Endothelial cell (in vitro differentiated cells): ENCODE results near the gene KCNE3. TPM values are rescaled to one million over a fixed set of nuclear protein-coding genes. Genes with fewer than 3 reads are reported as not detected.

Experiments used
- DNase-seq: peaks from one replicate; pipeline ENCODE4 v3.0.0; 2021; ENCODE audit warnings: low spot score
- H3K27ac Mint-ChIP-seq: one replicate; pipeline ENCODE4 v1.8.0; 2021; ENCODE audit warnings: mixed read lengths, inconsistent platforms; ENCODE audit not compliant: unreplicated experiment
- H3K27me3 Mint-ChIP-seq: one replicate; pipeline ENCODE4 v1.8.0; 2021; ENCODE audit warnings: mild to moderate bottlenecking, moderate library complexity, mixed read lengths, inconsistent platforms; ENCODE audit not compliant: unreplicated experiment
- H3K36me3 Mint-ChIP-seq: one replicate; pipeline ENCODE4 v1.8.0; 2021; ENCODE audit warnings: mild to moderate bottlenecking, low read depth, mixed read lengths, inconsistent platforms; ENCODE audit not compliant: unreplicated experiment
- H3K4me1 Mint-ChIP-seq: one replicate; pipeline ENCODE4 v1.8.0; 2021; ENCODE audit warnings: mild to moderate bottlenecking, mixed read lengths, inconsistent platforms; ENCODE audit not compliant: unreplicated experiment
- H3K4me3 Mint-ChIP-seq: one replicate; pipeline ENCODE4 v1.8.0; 2021; ENCODE audit warnings: mild to moderate bottlenecking, mixed read lengths, inconsistent platforms; ENCODE audit not compliant: unreplicated experiment
- H3K9me3 Mint-ChIP-seq: one replicate; pipeline ENCODE4 v1.8.0; 2021; ENCODE audit warnings: mixed read lengths, inconsistent platforms; ENCODE audit not compliant: unreplicated experiment
- CTCF ChIP-seq: fragments of 200-600 bp; sonication (generic); IDR thresholded peaks from one replicate; pipeline ENCODE4 v1.5.0; 2021; ENCODE audit warnings: antibody characterized with exemption; ENCODE audit not compliant: unreplicated experiment
- total RNA-seq: library from RNA; stranded (reverse); fragmentation: NEBNext Ultra II Directional; extraction: Animal tissue kit (Norgen Biotek cat#: 25700); gene quantifications from one replicate; pipeline ENCODE4 v1.2.1, GENCODE V29; 2021; ENCODE audit not compliant: unreplicated experiment

Gene KCNE3
- total RNA-seq, 1 donor from 2014 or later = 29.4 TPM

GRCh38 chr11:74504100-74504691, 36.8 kb upstream of the KCNE3 start:
- Mint-ChIP-seq H3K4me1 (no peaks in the 10 kb centered on the region), H3K4me3 (no peak overlapping the region), H3K27ac (no peak overlapping the region), H3K27me3 (peaks cover 2% of the 10 kb centered on the region), H3K36me3 (peaks cover 3% of the 10 kb centered on the region), H3K9me3 (no peaks in the 10 kb centered on the region)
- DNase-seq = no peak
- no peak for TF ChIP-seq CTCF

- peaks cover 16% of the 10 kb centered on the region for H3K4me1 Mint-ChIP-seq
- no peak for TF ChIP-seq CTCF
- no peak for DNase-seq
- no peak overlapping the region for H3K27ac Mint-ChIP-seq
- peaks cover 1% of the 10 kb centered on the region for H3K27me3 Mint-ChIP-seq
- H3K9me3 Mint-ChIP-seq = no peaks in the 10 kb centered on the region
- no peaks in the 10 kb centered on the region for H3K36me3 Mint-ChIP-seq
- H3K4me3 Mint-ChIP-seq = no peak overlapping the region
These were observed 27.6 kb upstream of the KCNE3 start for GRCh38 chr11:74494916-74495315.

- H3K9me3 Mint-ChIP-seq = no peaks in the 10 kb centered on the region
- peaks cover 20% of the 10 kb centered on the region for H3K4me1 Mint-ChIP-seq
- DNase-seq = no peak
These were observed 26.7 kb upstream of the KCNE3 start for GRCh38 chr11:74493791-74494630.

GRCh38 chr11:74492974-74493790, 25.8 kb upstream of the KCNE3 start, which contains the start of gene LIPT2:
TSS of gene LIPT2 (minus strand) at chr11:74493724. CDS start at chr11:74493703, 21 bp downstream.
- peak; percentile 90 for DNase-seq
- Mint-ChIP-seq H3K36me3 (no peaks in the 10 kb centered on the region), H3K4me1 (peaks cover 26% of the 10 kb centered on the region), H3K9me3 (no peaks in the 10 kb centered on the region), H3K27ac (peak within 1 kb of the TSS; percentile 67), H3K27me3 (no peaks in the 10 kb centered on the region), H3K4me3 (peak within 1 kb of the TSS; percentile 85)
- no peak for TF ChIP-seq CTCF

More at GRCh38 chr11:74493791-74494630, 26.7 kb upstream of the KCNE3 start:
- no peak for TF ChIP-seq CTCF
- Mint-ChIP-seq H3K27me3 (no peaks in the 10 kb centered on the region), H3K4me3 (peak overlapping the region; percentile 80), H3K27ac (peak overlapping the region; percentile 67), H3K36me3 (no peaks in the 10 kb centered on the region)
